HG02759 (cell line): ENCODE results near the gene AIMP1.
"Not testable (repeated sequence)": the region's sequence is repeated elsewhere in the genome, so short reads cannot be mapped to it uniquely, and the experiment has no call there.

Experiments used
- ATAC-seq: cut with Tn5 transposase; IDR thresholded peaks from one replicate; pipeline ENCODE4 v1.9.1; 2021; ENCODE audit warnings: mild to moderate bottlenecking, moderate library complexity; ENCODE audit not compliant: unreplicated experiment

Gene AIMP1

DNA sequence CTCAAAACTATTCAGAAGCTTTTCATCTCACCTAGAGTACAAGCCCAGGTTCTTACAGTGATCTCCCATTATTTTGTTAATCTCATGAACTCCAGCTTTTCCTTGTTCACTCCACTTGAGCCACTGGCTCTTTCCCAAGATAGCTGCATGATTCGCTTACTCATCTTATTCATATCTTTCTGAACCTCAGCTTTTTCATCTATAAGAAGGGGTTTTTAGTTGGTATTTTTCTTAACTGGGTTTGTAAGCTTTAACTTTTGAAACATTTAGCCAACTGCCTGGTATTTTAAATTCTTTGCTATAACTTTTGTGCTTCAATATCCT lies 28.3 kb downstream of the AIMP1 start:
- no peak for ATAC-seq

GRCh38 chr4:106347167-106347566 lies 30.8 kb downstream of the AIMP1 start:
- no peak for ATAC-seq

GRCh38 chr4:106351016-106351415 lies 34.7 kb downstream of the AIMP1 start:
- ATAC-seq, result no peak

GRCh38 chr4:106353786-106354185 lies 37.4 kb downstream of the AIMP1 start:
- ATAC-seq, result no peak

GRCh38 chr4:106355193-106355592 lies 38.8 kb downstream of the AIMP1 start:
- no peak for ATAC-seq

- no peak for ATAC-seq
These were observed 42.5 kb downstream of the AIMP1 start for GRCh38 chr4:106358899-106359298.

- no peak for ATAC-seq
These were observed 45.9 kb downstream of the AIMP1 start for GRCh38 chr4:106362086-106362825.

- ATAC-seq, result no peak
These were observed 47.9 kb downstream of the AIMP1 start for GRCh38 chr4:106364282-106364681.

DNA sequence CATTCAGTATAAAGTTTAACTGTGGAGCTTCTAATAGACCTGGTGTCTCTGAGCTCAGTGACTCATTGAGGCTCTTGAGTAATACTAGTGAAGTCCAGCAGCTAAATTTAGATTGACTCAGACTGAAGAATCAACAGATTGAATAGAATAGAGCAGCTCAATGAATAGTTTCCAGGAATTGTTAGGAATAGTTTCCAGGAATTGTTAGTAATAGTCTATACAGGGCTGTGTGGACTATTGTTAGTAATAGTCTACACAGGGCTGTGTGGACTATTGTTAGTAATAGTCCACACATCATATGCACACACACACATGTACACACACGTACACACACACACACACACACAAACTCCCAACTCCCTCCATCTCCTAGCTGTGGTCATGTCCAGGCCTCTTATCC lies 49.3 kb downstream of the AIMP1 start:
- no peak for ATAC-seq

DNA sequence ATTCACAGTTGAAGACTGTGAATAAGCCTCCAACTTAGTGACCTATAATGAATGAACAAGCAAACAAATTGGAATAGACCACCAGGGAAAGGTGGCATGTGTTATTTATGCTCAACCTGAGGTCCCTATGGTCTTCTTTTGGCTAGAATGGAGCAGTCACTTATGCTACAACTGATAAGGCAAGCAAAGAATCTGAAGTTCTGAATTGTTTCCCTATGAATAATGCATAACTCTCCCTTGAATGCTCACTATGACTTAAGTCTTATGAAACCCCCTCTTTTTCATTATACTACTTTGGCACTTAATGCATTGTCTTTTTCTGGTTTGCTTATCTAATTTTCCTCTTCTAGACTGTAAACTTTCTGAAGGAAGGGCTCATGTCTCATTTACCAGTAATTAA lies 49.7 kb downstream of the AIMP1 start:
- ATAC-seq, result no peak

- ATAC-seq, result no peak
These were observed 50.7 kb downstream of the AIMP1 start for GRCh38 chr4:106367072-106367471.

- ATAC-seq, result no peak
These were observed 52.3 kb downstream of the AIMP1 start, which contains the start of gene GIMD1 for GRCh38 chr4:106368678-106369077. Gene GIMD1, minus strand, starts transcription at chr4:106368778. Its CDS starts 1,343 bp downstream, at chr4:106367435.

DNA sequence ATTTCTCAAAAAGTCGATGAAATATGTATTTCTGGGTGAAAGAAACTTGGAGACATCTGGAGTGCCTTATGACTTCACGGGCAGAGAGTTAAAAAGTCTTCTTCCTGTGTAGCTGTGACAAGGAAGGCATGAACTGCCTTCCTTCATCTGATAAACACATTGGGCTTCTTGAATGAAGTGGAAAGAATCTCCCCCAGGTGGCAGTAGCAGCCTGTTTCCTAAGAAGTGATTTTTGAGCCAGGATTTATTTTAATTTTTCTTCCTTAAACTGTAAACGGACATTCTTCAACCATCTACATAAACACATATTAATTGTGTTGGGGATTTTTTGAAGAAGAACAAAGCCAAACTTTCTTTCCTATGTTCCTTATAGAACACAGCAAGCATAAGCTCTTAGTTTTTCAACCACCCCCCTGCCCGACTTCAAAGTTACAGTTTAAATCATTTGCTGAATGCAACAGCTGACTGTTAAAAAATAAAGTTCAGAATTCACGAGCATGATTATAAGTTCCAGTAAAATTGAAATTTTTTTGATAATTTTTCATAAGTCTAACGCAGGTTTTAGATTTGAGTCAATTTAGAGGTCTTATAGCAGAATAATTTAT lies 53.2 kb downstream of the AIMP1 start:
- peak; percentile 84 for ATAC-seq

- ATAC-seq, result no peak
These were observed 53.9 kb downstream of the AIMP1 start for GRCh38 chr4:106370214-106370613.

GRCh38 chr4:106371161-106371560 lies 54.8 kb downstream of the AIMP1 start:
- no peak for ATAC-seq

DNA sequence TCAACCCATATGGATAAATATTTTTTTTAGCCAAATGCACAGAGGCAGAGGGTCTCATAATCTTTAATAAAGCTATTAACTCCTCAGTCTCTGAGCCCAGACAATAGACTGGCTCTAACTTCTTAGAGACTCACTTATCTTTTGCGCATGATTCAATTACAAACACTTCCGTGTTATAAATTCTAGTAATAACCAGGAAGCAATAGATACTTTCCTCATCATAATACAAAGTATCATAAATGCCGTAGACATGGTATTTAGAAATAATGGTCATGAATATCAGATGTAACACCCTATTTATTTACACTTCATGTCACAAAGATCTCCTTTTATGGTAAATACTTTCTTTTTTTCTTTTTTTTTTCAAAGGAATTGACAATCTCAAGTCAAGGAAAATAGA lies 56.7 kb downstream of the AIMP1 start:
- ATAC-seq, result no peak

DNA sequence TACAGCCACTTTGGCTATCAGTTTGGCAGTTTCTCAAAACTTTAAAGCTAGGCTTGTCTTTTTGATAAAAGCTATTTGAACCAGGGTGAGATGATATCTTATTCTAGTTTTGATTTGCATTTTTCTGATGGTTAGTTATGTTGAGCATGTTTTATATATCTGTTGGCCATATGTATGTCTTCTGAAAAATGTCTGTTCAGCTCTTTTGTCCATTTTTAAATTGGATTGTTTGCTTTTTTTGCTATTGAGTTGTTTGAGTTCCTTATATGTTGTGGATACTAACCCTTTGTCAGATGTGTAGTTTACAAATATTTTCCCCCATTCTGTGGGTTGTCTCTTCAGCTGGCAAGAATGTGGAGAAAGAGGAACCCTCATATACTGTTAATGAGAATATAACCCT lies 63.8 kb downstream of the AIMP1 start:
- no peak for ATAC-seq

DNA sequence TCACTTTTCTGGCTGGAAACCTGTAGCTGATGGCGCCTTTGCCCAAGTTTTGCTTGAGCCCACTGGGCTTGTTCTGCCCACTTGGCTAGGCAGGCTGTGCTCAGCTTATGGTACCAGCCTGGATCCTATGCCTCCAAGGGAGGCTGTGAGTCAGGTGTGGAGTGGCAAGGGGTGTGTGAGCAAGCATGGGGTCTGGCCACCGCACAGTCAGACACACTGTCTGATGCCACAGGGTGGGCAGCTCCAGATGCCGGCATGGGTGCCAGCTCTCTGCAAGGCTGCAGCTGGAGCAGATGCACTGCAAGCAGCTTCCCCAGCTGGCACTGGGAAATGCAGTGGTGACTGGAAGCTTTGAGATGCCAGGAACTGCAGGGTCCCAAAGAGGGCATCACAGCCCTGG lies 68.5 kb downstream of the AIMP1 start:
- ATAC-seq, result no peak

- no peak for ATAC-seq
These were observed 69.6 kb downstream of the AIMP1 start for GRCh38 chr4:106385853-106386393.

GRCh38 chr4:106395582-106395981 lies 79.2 kb downstream of the AIMP1 start:
- ATAC-seq, result no peak

DNA sequence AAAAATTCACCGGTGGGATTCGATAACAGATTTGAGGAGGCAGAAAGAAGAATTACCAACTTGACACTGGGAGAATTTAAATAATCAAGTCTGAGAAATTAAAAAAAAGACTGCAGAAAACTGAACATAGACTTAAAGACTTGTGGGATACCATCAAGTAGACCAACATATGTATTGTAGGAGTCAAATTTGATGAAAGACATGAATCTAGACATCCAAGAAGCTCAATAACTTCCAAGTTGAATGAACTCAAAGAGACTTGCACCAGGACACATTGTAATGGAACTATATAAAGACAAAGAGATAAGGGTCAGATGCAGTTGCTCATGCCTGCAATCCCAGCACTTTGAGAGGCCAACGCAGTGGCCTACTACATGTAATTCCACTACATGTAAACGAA lies 82.5 kb downstream of the AIMP1 start:
- not testable (repeated sequence) for ATAC-seq
